ENCODE measurements around the gene POLD1. TPM values are rescaled to one million over a fixed set of nuclear protein-coding genes. Genes with fewer than 3 reads are reported as not detected.
A peak's percentile ranks its signal among the peaks of the same experiment; 100 is the strongest.

The POLD1 gene
- total RNA-seq, 1 donor from 2014 or later, result 18.9 TPM

- TF ChIP-seq, protein P1, sequence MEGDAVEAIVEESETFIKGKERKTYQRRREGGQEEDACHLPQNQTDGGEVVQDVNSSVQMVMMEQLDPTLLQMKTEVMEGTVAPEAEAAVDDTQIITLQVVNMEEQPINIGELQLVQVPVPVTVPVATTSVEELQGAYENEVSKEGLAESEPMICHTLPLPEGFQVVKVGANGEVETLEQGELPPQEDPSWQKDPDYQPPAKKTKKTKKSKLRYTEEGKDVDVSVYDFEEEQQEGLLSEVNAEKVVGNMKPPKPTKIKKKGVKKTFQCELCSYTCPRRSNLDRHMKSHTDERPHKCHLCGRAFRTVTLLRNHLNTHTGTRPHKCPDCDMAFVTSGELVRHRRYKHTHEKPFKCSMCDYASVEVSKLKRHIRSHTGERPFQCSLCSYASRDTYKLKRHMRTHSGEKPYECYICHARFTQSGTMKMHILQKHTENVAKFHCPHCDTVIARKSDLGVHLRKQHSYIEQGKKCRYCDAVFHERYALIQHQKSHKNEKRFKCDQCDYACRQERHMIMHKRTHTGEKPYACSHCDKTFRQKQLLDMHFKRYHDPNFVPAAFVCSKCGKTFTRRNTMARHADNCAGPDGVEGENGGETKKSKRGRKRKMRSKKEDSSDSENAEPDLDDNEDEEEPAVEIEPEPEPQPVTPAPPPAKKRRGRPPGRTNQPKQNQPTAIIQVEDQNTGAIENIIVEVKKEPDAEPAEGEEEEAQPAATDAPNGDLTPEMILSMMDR (IDR thresholded peaks at IDR 0.05; ENCODE audit: insufficient read depth, low read depth, low read length), result no peak
- TF ChIP-seq EZH2 (IDR thresholded peaks at IDR 0.05; ENCODE audit: insufficient read depth, low read length), result no peak
- Mint-ChIP-seq H3K27me3 (ENCODE audit: low read depth, unreplicated experiment) (no peaks in the 10 kb centered on the region), H3K36me3 (ENCODE audit: low read depth, unreplicated experiment) (peaks cover 7% of the 10 kb centered on the region), H3K4me3 (ENCODE audit: unreplicated experiment) (no peak overlapping the region), H3K9me3 (ENCODE audit: unreplicated experiment) (no peaks in the 10 kb centered on the region), H3K27ac (ENCODE audit: unreplicated experiment) (no peak overlapping the region), H3K4me1 (ENCODE audit: low read depth, unreplicated experiment) (peaks cover 6% of the 10 kb centered on the region)
- Histone ChIP-seq H3K9ac (ENCODE audit: low read length) (no peak overlapping the region), H3K27me3 (ENCODE audit: insufficient read depth, low read length) (no peaks in the 10 kb centered on the region), H3K4me2 (ENCODE audit: low read length) (no peak overlapping the region), H3K4me3 (ENCODE audit: insufficient read depth, low read depth, low read length) (no peak overlapping the region), H3K9me3 (ENCODE audit: insufficient read depth, low read depth, low read length) (no peaks in the 10 kb centered on the region), H3K36me3 (ENCODE audit: insufficient read depth, low read length) (peaks cover 7% of the 10 kb centered on the region), H2AFZ (ENCODE audit: low read depth, low read length) (no peak overlapping the region), H3K79me2 (ENCODE audit: insufficient read depth, low read length) (peaks cover 17% of the 10 kb centered on the region), H3K4me1 (ENCODE audit: insufficient read depth, low read length) (peaks cover 11% of the 10 kb centered on the region), H4K20me1 (ENCODE audit: insufficient read depth, low read length) (peaks cover 11% of the 10 kb centered on the region), H3K27ac (ENCODE audit: low read depth, low read length) (no peak overlapping the region)
- DNase-seq (ENCODE audit: low read depth) (no peak), FAIRE-seq (no peak)
Observed at GRCh38 chr19:50381881-50382729, 2.0 kb upstream of the POLD1 start.

DNA sequence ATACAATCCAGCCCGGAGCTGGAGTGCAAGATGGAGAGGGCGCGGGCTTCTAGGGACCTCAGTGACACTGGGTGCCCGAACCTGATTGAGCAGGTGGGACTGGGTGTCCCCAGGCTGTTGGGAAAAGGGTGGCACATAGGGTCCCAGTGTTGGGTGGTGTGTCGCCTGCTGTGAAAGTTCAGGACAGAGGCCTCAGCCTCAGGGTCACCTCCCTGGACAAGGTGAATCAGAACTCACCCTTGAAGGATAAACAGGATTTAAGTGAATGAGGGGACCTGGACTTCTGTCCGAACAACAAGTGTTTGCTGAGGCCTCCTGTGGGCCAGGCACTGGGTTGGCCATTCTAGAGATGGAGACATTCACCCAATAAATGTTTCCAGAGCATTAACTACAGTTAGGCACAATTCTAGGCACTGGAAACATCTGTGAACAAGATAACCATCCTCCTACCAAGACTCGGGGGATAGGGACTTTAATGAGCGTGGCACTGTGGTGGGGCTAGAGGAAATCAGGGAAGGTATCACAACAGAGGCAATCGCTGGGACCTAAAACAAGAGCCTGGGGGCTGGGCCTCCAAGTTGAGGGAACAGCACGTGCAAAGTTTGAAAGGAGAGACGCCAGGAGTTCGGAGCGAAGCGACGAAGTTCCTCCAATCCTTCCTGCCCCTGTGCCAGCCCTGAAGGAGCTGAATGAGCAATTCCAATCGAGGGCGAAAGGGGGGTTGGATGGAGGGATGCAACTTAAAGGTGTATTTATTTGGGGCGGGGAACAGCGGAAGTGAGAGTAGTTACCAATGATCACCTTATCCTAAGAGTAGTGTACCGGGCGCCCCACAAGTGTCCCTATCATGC is 921 bp upstream of the POLD1 start:
- Histone ChIP-seq H3K9ac (ENCODE audit: low read length) (peak overlapping the region; percentile 81), H3K4me1 (ENCODE audit: insufficient read depth, low read length) (peaks cover 11% of the 10 kb centered on the region), H3K4me3 (ENCODE audit: insufficient read depth, low read depth, low read length) (peak overlapping the region; percentile 70), H3K4me2 (ENCODE audit: low read length) (peak overlapping the region; percentile 97), H3K9me3 (ENCODE audit: insufficient read depth, low read depth, low read length) (no peaks in the 10 kb centered on the region), H3K27ac (ENCODE audit: low read depth, low read length) (peak overlapping the region; percentile 36), H3K36me3 (ENCODE audit: insufficient read depth, low read length) (peaks cover 10% of the 10 kb centered on the region), H3K27me3 (ENCODE audit: insufficient read depth, low read length) (no peaks in the 10 kb centered on the region), H4K20me1 (ENCODE audit: insufficient read depth, low read length) (no peaks in the 10 kb centered on the region), H2AFZ (ENCODE audit: low read depth, low read length) (peak overlapping the region; percentile 48), H3K79me2 (ENCODE audit: insufficient read depth, low read length) (peaks cover 28% of the 10 kb centered on the region)
- DNase-seq (ENCODE audit: low read depth), result no peak
- peaks cover 7% of the 10 kb centered on the region for H3K36me3 Mint-ChIP-seq (ENCODE audit: low read depth, unreplicated experiment)
- H3K9me3 Mint-ChIP-seq (ENCODE audit: unreplicated experiment), result no peaks in the 10 kb centered on the region
- TF ChIP-seq EZH2 (IDR thresholded peaks at IDR 0.05; ENCODE audit: insufficient read depth, low read length), result no peak
- TF ChIP-seq, protein P1 (IDR thresholded peaks at IDR 0.05; ENCODE audit: insufficient read depth, low read depth, low read length), result no peak
- no peaks in the 10 kb centered on the region for H3K27me3 Mint-ChIP-seq (ENCODE audit: low read depth, unreplicated experiment)
- no peak for FAIRE-seq
- peak overlapping the region; percentile 66 for H3K27ac Mint-ChIP-seq (ENCODE audit: unreplicated experiment)
- peaks cover 6% of the 10 kb centered on the region for H3K4me1 Mint-ChIP-seq (ENCODE audit: low read depth, unreplicated experiment)
- peak overlapping the region; percentile 94 for H3K4me3 Mint-ChIP-seq (ENCODE audit: unreplicated experiment)

Measured in astrocyte (in vitro differentiated cells and primary cell).